GM18870 (cell line): ENCODE measurements around the gene AHCYL2.
"Not testable (repeated sequence)": the region's sequence is repeated elsewhere in the genome, so short reads cannot be mapped to it uniquely, and the experiment has no call there.

Experiments used
- ATAC-seq: cut with Tn5 transposase; IDR thresholded peaks from one replicate; pipeline ENCODE4 v1.9.1; 2021; ENCODE audit warnings: moderate library complexity; ENCODE audit not compliant: unreplicated experiment

Gene AHCYL2

GRCh38 chr7:129412501-129412900 lies 187.7 kb downstream of the AHCYL2 start:
- no peak for ATAC-seq

- no peak for ATAC-seq
These were observed 192.2 kb downstream of the AHCYL2 start for GRCh38 chr7:129417073-129417472.

GRCh38 chr7:129421717-129422250 lies 197.0 kb downstream of the AHCYL2 start:
- no peak for ATAC-seq

GRCh38 chr7:129422727-129423126 lies 197.9 kb downstream of the AHCYL2 start:
- ATAC-seq: no peak

DNA sequence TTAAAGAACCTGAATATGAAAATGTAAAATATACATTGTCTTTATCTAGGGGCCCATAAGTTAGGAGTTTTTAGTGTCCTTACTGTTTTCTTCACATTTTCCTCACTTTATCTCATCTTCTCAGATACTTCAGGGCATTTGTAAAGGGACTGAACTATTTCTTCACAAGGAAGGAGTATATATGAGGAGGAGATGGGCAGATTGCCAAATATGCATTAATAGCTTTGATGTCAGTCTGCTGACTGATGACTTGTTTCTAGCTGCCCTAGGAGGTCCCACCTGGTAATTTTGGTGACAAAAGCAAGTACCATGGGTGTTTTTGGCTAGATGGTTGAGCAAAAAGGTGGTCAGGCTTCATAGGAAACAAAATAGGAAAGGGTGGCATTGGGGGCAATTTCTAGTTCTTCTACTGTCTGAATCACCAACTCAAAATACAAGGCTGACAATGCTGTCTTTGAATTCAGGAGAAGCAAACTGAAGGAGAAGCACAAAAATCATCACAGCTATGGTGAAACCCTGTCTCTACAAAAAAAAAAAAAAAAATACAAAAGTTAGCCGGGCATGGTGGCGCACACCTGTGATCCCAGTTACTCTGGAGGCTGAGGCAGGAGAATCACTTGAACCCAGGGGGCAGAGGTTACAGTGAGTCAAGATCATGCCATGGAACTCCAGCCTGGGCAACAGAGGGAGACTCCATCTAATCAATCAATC lies 199.0 kb downstream of the AHCYL2 start:
- no peak for ATAC-seq

DNA sequence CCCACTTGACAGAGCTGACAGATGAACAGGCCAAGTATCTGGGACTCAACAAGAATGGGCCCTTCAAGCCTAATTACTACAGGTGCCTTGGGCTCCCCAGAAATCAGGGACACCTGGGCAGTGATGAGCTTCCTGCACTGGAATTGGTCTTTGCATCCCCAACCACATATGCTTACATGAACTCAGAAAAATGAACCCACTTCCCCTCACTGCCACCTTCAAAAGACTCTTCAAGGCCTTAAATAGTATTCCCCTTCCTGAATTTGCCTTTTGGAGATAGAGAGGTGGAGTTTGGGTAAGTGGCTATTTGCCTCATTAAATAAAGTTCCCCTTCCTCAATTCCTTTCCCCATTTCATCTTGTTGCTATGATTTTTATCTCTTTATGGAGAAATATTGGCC lies 201.7 kb downstream of the AHCYL2 start:
- no peak for ATAC-seq

GRCh38 chr7:129427526-129428045 lies 202.8 kb downstream of the AHCYL2 start:
- ATAC-seq: no peak

DNA sequence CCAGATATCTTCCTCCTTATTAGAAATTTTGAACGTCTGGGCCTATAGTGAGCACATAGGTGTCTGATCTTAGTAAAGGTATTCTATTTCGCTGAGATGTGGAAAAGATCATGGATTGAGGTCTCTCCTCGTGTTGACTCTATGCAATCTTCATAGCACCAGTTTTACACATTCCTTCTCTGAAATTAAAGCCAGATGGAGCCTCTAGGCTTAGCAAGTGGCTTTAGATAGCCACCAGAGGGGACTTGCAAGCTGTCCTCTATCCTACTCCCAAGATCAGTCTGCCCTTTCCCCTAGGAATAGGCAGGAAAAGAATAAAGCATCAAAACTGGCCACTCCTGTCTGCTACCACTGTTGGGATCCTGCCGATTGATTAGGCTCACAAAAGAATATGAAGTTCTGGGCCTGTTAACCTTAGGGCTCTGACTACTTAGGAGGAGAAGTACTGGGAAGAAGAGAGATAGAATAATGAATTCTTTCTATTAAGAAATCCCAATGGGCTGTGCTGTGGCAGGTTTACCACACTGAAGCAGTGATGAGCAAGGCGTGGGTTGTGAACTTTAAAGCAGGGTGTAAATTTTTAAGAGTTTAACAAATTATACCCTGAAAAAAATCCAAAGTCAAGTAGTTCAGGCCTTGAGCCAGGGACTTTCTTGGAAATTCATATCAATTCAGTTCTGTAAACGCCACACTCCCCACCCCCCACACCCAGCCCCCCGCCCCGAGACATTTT lies 207.2 kb downstream of the AHCYL2 start:
- ATAC-seq: no peak

DNA sequence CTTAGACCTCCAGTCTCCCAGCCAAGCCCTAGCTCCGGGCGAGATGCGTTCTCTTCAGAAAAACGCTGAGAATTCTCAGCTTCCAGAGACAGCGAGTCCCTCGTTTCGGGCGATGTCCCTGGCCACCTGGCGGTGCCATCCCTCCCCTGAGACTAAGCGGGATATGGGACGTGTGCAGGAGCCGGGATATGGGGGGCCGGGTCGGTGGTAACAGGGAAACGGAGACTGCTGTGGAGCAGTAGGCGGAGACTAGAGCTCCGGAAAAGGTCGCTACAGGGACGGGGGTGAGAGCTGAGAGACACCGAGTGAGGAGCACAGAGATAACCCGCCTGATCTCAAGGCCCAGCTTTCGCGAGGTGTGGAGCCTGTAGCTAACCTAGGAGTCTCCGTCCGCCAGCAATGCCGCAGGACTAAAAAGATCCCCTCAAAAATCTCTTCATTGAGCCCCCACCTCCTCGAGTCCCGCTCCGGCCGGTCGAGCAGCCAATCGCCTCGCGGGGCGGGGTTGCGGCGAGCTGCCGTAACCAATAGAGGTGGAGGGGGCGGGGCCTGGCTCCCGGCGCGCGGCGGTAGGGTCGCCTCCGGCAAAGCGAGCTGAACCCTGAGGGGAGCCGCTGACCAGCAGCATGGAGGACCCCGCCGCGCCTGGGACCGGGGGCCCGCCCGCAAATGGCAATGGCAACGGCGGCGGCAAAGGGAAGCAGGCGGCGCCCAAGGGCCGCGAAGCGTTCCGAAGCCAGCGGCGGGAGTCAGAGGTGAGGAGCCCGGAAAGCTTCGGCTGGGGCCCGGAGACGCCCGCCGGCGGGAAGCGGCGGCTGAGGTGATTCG lies 209.2 kb downstream of the AHCYL2 start, which contains the start of gene STRIP2:
TSS of gene STRIP2 (plus strand) at position 586 of the 828 bp plus-strand sequence. CDS start at position 627, 41 bp downstream.
- ATAC-seq: peak; percentile 74

GRCh38 chr7:129434675-129435318 lies 210.0 kb downstream of the AHCYL2 start:
- no peak for ATAC-seq

GRCh38 chr7:129435414-129435829 lies 210.6 kb downstream of the AHCYL2 start:
- no peak for ATAC-seq

GRCh38 chr7:129436335-129436923 lies 211.6 kb downstream of the AHCYL2 start:
- ATAC-seq: no peak

GRCh38 chr7:129437190-129437589 lies 212.4 kb downstream of the AHCYL2 start:
- ATAC-seq: no peak

DNA sequence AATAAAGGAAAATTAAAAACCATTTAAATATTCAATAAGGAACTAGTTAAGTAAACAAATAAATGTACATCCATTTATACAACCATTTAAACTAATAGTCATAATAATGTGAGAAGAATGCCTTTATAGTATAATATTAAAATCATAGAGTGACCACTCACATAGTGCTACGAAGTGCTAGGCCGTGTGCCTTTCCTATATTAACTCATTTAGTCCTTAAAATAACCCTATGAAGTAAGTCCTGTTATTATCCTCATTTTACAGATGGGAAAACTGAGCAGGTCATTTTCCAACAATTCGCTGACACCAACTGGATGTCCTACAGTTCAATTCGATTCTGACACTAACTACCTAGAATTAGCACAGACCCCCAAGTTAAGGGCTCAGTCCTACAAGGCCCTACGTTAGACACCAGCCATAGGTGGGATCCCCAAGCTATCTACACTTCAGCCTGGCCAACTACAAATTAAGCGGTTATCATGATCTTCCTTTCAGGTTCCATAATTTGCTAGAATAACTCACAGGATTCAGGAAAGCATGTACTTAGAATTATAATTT lies 213.5 kb downstream of the AHCYL2 start:
- no peak for ATAC-seq

DNA sequence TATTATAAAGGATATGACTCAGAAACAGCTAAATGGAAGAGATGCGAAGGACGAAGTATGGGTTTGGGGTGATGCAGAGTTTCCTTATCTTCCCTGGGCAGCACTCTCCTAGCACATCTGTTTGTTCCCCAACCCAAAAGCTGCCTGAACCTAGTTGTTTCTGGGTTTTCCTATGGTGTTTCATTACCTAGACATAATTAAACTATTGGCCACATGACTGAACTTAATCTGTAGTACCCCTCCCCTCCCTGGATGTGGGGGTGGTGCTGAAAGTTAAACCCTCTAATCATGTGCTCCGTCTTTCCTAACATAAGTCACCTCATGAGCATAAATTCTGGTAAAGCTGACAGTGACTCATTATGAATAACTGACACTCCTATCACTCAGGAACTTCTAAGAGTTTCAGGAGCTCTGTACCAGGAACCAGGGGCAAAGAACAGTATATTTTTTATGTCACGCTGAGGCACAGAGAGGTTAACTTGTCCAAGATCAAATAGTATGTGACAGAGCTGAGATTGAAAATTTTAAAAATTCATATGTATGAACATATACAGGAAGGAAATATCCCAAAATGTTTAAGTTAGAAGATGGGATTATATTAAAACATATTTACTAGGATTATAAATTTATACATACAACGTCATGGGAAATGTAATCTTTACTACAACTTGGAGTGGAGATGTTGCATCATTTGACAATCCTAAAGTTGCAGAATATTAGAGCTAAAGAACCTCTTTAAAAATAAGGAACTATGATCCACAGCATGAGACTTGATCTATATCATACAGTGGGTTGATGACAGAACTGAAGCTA lies 214.2 kb downstream of the AHCYL2 start:
- no peak for ATAC-seq

GRCh38 chr7:129439963-129440625 lies 215.3 kb downstream of the AHCYL2 start:
- no peak for ATAC-seq

- no peak for ATAC-seq
These were observed 218.8 kb downstream of the AHCYL2 start for GRCh38 chr7:129443612-129444011.

DNA sequence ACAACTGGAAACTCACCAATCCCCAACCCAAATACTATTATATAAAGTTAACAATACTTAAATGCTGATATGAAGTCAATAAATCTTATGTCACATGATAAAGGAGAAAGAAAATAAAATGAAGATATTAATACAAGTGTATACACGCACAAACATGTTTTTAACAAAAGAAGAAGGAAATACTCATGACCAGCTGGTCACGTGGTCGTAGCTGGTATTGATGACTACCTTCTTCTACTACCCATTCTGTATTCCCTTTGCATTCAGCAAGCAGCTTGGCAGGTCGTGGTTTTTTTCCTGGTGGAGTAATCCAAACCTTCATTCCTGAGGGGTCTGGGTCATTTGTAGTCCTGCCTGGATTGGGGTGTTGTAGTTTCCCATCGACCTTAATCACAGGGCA lies 219.9 kb downstream of the AHCYL2 start:
- ATAC-seq: not testable (repeated sequence)
